Amygdala (tissue), 56 donors: ENCODE measurements around the gene ECE2.

Experiments used
- DNase-seq, 56 donors: peaks; one replicate each; lab custom pipeline; 2025; lab: John Stamatoyannopoulos, UW

ECE2 gene

GRCh38 chr3:184306341-184306972, 30.6 kb downstream of the ECE2 start:
- DNase-seq: no peak

GRCh38 chr3:184307915-184308314, 32.1 kb downstream of the ECE2 start:
- no peak for DNase-seq

- DNase-seq: no peak
These were observed 32.9 kb downstream of the ECE2 start for GRCh38 chr3:184308744-184309143.

- DNase-seq: no peak
These were observed 35.8 kb downstream of the ECE2 start for GRCh38 chr3:184311633-184312032.

GRCh38 chr3:184314363-184314699, 38.5 kb downstream of the ECE2 start, which contains the start of gene EIF4G1:
TSS of gene EIF4G1 (plus strand) at chr3:184314606. CDS start at chr3:184315797, 1,191 bp downstream.
- DNase-seq: peak; percentile 59 to 95 (median 88)

GRCh38 chr3:184314700-184315542, 39.1 kb downstream of the ECE2 start:
- DNase-seq: peak in 41 of 56 donors; percentile 14 to 73 (median 48)

GRCh38 chr3:184315543-184315867, 39.7 kb downstream of the ECE2 start:
- no peak for DNase-seq

GRCh38 chr3:184315871-184316661, 40.2 kb downstream of the ECE2 start:
- peak in 2 of 56 donors; percentile 7 to 18 for DNase-seq

- DNase-seq: no peak
These were observed 41.0 kb downstream of the ECE2 start for GRCh38 chr3:184316792-184317191.

GRCh38 chr3:184317201-184317600, 41.4 kb downstream of the ECE2 start:
- no peak for DNase-seq

- peak in 54 of 56 donors; percentile 50 to 97 (median 86) for DNase-seq
These were observed 44.3 kb downstream of the ECE2 start for GRCh38 chr3:184320104-184320445.

- DNase-seq: no peak
These were observed 45.8 kb downstream of the ECE2 start for GRCh38 chr3:184321666-184322065.

- DNase-seq: no peak
These were observed 47.1 kb downstream of the ECE2 start for GRCh38 chr3:184322731-184323487.

- no peak for DNase-seq
These were observed 47.9 kb downstream of the ECE2 start for GRCh38 chr3:184323696-184324095.

GRCh38 chr3:184325269-184325668, 49.4 kb downstream of the ECE2 start:
- DNase-seq: no peak

- no peak for DNase-seq
These were observed 50.0 kb downstream of the ECE2 start for GRCh38 chr3:184325715-184326369.

- no peak for DNase-seq
These were observed 51.3 kb downstream of the ECE2 start for GRCh38 chr3:184327171-184327570.

GRCh38 chr3:184328516-184328915, 52.7 kb downstream of the ECE2 start:
- DNase-seq: no peak

GRCh38 chr3:184332370-184333090, 56.7 kb downstream of the ECE2 start:
- no peak for DNase-seq
